MM.1S (cell line): ENCODE results near the gene PTK7.

Experiments
- EZH2 ChIP-seq: fragments of 300-600 bp; sonication (generic); optimal IDR thresholded peaks from 2 replicates; pipeline ENCODE3; 2017; ENCODE audit warnings: low read depth, mild to moderate bottlenecking, antibody characterized with exemption, low read length, mixed read lengths
- EZH2phosphoT487 ChIP-seq: fragments of 300-600 bp; sonication (generic); IDR thresholded peaks from 2 replicates; pipeline ENCODE4 v1.6.1; 2018; ENCODE audit warnings: antibody characterized with exemption, low read length
- TF ChIP-seq, protein P1 (sequence below): fragments of 300-600 bp; sonication (generic); IDR thresholded peaks from 2 replicates; pipeline ENCODE4 v1.5.1; 2016; ENCODE audit warnings: antibody characterized with exemption, low read length, mixed read lengths

DNA sequence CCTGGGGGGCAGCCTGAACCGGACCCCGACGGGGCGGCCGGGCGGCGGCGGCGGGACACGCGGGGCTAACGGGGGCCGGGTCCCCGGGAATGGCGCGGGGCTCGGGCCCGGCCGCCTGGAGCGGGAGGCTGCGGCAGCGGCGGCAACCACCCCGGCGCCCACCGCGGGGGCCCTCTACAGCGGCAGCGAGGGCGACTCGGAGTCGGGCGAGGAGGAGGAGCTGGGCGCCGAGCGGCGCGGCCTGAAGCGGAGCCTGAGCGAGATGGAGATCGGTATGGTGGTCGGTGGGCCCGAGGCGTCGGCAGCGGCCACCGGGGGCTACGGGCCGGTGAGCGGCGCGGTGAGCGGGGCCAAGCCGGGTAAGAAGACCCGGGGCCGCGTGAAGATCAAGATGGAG lies 95.6 kb downstream of the PTK7 start:
- TF ChIP-seq, protein P1, sequence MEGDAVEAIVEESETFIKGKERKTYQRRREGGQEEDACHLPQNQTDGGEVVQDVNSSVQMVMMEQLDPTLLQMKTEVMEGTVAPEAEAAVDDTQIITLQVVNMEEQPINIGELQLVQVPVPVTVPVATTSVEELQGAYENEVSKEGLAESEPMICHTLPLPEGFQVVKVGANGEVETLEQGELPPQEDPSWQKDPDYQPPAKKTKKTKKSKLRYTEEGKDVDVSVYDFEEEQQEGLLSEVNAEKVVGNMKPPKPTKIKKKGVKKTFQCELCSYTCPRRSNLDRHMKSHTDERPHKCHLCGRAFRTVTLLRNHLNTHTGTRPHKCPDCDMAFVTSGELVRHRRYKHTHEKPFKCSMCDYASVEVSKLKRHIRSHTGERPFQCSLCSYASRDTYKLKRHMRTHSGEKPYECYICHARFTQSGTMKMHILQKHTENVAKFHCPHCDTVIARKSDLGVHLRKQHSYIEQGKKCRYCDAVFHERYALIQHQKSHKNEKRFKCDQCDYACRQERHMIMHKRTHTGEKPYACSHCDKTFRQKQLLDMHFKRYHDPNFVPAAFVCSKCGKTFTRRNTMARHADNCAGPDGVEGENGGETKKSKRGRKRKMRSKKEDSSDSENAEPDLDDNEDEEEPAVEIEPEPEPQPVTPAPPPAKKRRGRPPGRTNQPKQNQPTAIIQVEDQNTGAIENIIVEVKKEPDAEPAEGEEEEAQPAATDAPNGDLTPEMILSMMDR, result no peak
- TF ChIP-seq EZH2phosphoT487 (no peak), EZH2 (no peak)
